NCI-H345 treated with DMSO at 0.1 percent for 48 hours (cell line): ENCODE data around the gene CLN5.

Experiments used
- DNase-seq: peaks from one replicate; lab custom pipeline; 2025; ENCODE audit not compliant: unreplicated experiment; lab: John Stamatoyannopoulos, UW

Gene CLN5

DNA sequence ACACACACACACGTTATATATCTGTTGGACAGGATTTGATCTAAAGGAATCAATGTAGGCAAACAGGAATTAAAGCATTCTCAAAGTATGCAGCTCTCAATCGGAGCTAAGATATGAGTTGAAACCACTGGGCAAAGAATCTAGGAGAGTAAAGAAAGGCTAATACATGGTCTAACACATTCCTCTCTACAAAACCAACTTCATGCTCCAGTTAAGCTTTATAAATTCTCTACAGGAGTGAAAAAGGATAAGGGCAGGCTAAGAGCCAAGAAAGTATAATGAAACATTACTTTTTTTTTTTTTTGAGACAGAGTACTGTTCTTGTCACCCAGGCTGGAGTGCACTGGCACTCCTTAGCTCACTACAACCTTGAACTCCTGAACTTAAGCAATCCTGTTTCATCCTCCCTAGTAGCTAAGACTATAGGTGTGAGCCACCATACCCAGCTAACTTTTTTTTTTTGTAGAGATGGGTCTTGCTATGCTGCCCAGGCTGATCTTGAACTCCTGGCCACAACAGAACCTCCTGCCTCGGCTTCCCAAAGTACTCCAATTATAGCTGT lies 24.5 kb downstream of the CLN5 start:
- no peak for DNase-seq

- DNase-seq: no peak
Measured at GRCh38 chr13:77016888-77017623, 25.2 kb downstream of the CLN5 start.

DNA sequence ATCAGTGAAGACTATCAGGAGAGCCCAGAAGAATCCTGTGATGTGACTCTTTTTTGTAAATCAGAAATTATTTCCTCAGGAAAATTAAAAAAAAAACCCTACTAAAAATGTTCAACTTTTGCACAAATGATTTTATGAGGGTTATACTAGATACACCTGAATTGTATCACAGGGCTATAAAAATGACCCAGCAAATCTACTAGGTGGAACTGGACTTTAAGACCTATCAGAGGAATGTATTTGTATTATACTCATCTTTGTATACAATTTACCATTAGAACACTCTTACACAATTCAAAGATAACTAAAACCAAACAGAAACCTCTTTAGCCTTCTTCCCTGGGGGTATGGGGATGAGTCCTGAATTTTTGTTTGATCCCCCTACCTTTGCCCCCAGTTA lies 27.9 kb downstream of the CLN5 start:
- no peak for DNase-seq

DNA sequence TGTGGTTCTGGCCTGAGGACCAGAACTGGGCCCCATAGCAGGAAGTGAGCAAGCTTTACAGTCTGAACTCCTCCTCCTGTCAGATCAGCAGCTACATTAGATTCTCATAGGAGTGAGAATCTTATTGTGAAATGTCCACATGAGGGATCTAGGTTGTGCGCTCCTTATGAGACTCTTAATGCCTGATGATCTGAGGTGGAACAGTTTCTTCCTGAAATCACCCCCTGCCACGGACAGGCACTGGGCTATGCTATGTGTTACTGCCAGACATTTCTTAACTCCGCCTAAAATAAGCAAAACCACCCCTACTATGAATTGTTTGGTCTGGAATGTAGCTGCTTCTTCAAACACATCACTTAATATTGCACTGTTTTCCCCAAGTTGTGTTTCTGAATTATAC lies 30.5 kb downstream of the CLN5 start:
- no peak for DNase-seq

DNA sequence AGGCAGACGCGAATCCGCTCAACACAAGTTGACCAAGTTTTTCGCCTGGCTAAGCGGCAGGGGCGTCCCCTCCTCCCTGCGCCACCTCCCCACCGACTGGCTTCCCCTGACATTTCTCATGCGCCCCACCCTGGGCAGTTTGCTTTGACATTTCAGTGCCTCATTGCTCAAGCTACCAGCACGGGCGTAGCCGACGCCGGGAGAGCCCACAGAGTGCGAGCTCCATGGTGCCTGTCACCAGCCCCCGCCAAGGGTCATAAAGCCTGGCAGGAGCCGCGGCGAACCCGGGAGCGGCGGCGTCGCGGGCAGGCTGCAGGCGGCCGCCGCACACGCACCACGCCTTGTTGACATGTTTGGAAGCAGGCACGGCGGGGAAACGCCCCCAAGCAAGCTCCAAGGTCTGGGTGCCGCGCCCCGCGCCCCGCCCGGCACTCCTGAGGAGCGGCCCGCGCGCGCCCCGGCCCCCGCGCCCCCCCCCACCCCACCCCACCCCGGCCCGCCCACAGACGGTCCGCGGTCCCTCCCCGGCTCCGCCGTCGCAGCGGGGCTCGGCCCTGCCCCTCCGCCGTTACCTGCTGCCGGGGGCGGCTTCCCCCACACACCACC lies 34.5 kb downstream of the CLN5 start:
- peak; percentile 61 for DNase-seq

GRCh38 chr13:77026861-77027621 lies 35.2 kb downstream of the CLN5 start, which contains the start of gene FBXL3:
Gene FBXL3 (minus strand): TSS chr13:77027159. CDS start chr13:77021860, 5,299 bp downstream.
- peak; percentile 66 for DNase-seq

DNA sequence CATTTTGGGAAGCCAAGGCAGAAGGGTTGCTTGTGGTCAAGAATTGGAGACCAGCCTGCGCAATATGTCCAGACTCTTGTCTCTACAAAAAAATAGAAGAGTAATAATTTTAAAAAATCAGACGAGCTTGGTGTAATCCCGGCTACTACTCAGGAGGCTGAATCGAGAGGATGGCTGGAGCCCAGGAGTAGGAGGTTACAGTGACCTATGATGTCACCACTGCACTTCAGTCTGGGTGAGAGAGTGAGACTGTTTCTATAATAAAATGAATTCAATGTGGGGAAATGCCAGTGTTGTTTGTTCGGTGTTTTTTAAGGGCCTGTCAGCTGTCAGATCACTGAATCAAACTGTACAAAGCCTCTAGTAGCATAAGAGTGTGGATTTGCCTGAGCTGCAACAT lies 36.3 kb downstream of the CLN5 start:
- peak; percentile 45 for DNase-seq

GRCh38 chr13:77029436-77029835 lies 37.6 kb downstream of the CLN5 start:
- no peak for DNase-seq

GRCh38 chr13:77031656-77032243 lies 39.9 kb downstream of the CLN5 start:
- no peak for DNase-seq

DNA sequence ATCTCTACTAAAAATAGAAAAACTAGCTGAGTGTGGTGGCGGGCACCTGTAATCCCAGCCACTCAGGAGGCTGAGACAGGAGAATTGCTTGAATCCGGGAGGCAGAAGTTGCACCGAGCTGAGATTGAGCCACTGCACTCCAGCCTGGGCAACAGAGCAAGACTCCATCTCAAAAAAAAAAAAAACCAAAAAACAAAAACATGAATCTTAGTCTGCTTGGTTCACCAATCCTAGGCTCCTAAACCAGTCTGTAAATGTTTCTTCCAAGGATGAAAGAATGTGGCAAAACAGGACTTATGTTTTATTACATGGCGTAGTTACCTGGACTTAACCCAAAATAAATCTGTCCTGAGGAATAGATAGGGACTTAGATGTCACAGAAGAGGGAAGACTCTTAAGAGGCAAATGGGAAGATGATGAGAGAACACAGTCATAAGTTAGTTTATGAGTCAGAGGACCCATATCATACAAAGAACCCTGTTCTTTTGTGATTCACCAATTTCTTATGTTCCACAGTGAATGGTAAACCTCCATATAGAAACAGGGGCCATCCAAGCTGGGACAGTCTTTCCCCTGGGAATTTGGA lies 41.9 kb downstream of the CLN5 start:
- DNase-seq: no peak

GRCh38 chr13:77034881-77035280 lies 43.0 kb downstream of the CLN5 start:
- DNase-seq: no peak

DNA sequence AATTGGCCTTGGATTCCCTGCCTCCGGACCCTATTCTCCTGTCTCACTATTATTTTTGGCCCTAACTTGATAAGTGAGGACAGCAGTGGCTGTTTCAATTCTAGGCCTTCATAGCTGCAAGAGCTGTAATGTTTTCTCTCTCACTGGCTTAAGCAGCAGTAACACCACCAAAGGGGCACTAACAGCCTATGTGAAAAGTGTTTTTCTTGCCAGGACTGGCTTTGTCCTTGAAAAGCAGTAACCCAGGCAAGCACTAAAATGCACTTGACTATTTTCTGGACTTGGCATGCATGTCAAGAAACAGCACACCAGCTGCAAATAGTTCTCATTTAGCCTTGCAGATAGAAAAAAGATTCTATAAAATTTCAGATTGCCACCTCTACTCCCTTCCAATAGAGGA lies 44.4 kb downstream of the CLN5 start:
- DNase-seq: no peak

GRCh38 chr13:77038907-77039480 lies 47.1 kb downstream of the CLN5 start:
- no peak for DNase-seq

GRCh38 chr13:77040076-77040475 lies 48.2 kb downstream of the CLN5 start:
- no peak for DNase-seq

DNA sequence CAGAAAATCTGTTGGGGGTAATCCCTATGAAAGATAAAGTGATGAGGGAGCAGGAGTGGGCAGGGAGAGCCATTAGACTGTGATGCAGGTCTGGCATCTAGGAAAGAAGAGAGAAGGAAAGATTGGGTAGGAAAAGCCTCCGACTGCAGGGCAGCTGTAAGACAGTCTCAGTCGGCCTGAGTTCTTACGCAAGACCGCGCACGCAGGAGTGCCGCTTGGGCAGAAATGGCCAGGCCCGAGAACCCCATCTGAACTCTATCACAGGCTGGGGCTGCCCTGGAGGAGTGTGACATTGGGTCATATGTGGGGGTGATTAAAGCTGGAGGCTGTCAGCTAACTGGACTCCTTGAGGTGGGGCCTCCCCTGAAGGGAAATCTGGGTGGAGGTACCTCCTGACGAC lies 49.0 kb downstream of the CLN5 start:
- DNase-seq: no peak

- DNase-seq: no peak
Measured at GRCh38 chr13:77042566-77043177, 50.8 kb downstream of the CLN5 start.

GRCh38 chr13:77047649-77048343 lies 55.9 kb downstream of the CLN5 start:
- no peak for DNase-seq

DNA sequence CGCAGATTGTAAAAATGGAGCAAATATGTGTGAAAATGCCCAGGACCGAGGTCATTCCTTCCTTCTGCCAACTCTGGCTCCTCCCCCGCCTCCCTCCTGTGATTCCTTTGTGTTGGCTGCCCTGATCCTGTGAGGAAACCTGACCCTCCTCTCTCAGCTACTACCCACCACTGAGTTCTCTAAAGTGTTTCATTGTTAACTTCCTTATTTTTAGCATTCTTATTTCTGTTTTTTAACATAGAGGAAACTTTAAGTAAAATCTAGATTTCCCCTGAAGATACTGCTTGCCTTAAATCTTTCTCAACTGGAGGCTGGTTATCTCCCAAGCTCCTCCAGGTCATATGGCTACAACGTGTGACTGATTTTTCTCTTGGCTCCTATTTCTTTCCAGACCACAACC lies 56.8 kb downstream of the CLN5 start:
- DNase-seq: no peak

GRCh38 chr13:77053192-77053591 lies 61.3 kb downstream of the CLN5 start:
- DNase-seq: no peak
